GM21717 (cell line): ENCODE results near the gene DHFR.

Source experiments
- ATAC-seq: cut with Tn5 transposase; IDR thresholded peaks from one replicate; pipeline ENCODE4 v1.9.1; 2021; ENCODE audit warnings: mild to moderate bottlenecking, moderate library complexity; ENCODE audit not compliant: unreplicated experiment

DHFR gene

GRCh38 chr5:80655231-80655774, 520 bp upstream of the DHFR start:
- no peak for ATAC-seq

GRCh38 chr5:80654054-80654390, 761 bp downstream of the DHFR start:
- ATAC-seq = no peak

GRCh38 chr5:80653502-80653901, 1.3 kb downstream of the DHFR start:
- no peak for ATAC-seq

GRCh38 chr5:80646926-80647325, 7.9 kb downstream of the DHFR start:
- no peak for ATAC-seq

GRCh38 chr5:80644900-80645299, 9.9 kb downstream of the DHFR start:
- ATAC-seq = no peak

GRCh38 chr5:80641353-80641752, 13.4 kb downstream of the DHFR start:
- ATAC-seq = no peak

- ATAC-seq = no peak
These were observed 20.6 kb downstream of the DHFR start for GRCh38 chr5:80634193-80634592.

- no peak for ATAC-seq
These were observed 22.1 kb downstream of the DHFR start for GRCh38 chr5:80632700-80633099.

GRCh38 chr5:80631278-80632259, 23.2 kb downstream of the DHFR start:
- ATAC-seq = no peak

- ATAC-seq = no peak
These were observed 25.5 kb downstream of the DHFR start for GRCh38 chr5:80629281-80629680.

GRCh38 chr5:80625230-80625629, 29.6 kb downstream of the DHFR start:
- no peak for ATAC-seq

- ATAC-seq = no peak
These were observed 30.8 kb downstream of the DHFR start for GRCh38 chr5:80623999-80624398.

- no peak for ATAC-seq
These were observed 32.0 kb downstream of the DHFR start for GRCh38 chr5:80622756-80623155.

- ATAC-seq = no peak
These were observed 34.6 kb downstream of the DHFR start for GRCh38 chr5:80620211-80620610.

GRCh38 chr5:80619086-80619485, 35.7 kb downstream of the DHFR start:
- ATAC-seq = no peak

GRCh38 chr5:80618438-80618837, 36.3 kb downstream of the DHFR start:
- no peak for ATAC-seq

- ATAC-seq = no peak
These were observed 39.4 kb downstream of the DHFR start for GRCh38 chr5:80615266-80615914.

- no peak for ATAC-seq
These were observed 45.1 kb downstream of the DHFR start for GRCh38 chr5:80609692-80610091.

- no peak for ATAC-seq
These were observed 46.1 kb downstream of the DHFR start for GRCh38 chr5:80608731-80609130.

- no peak for ATAC-seq
These were observed 47.0 kb downstream of the DHFR start for GRCh38 chr5:80607832-80608231.

GRCh38 chr5:80607343-80607742, 47.4 kb downstream of the DHFR start:
- ATAC-seq = no peak
